Hepatocyte (in vitro differentiated cells): ENCODE measurements around the gene PXDN.

Source experiments
- CTCF ChIP-seq: fragments of 200-600 bp; sonication (generic); IDR thresholded peaks from 2 replicates; pipeline ENCODE4 v1.5.1; 2016; ENCODE audit warnings: antibody characterized with exemption, mild to moderate bottlenecking; ENCODE audit not compliant: poor library complexity
- EZH2phosphoT487 ChIP-seq: fragments of 200-600 bp; sonication (generic); IDR thresholded peaks from one replicate; pipeline ENCODE4 v1.6.1; 2018; ENCODE audit warnings: antibody characterized with exemption, mild to moderate bottlenecking, low read depth, moderate library complexity; ENCODE audit not compliant: unreplicated experiment, severe bottlenecking

- TF ChIP-seq CTCF (no peak), EZH2phosphoT487 (no peak)
Measured at GRCh38 chr2:1662606-1663180, 81.6 kb downstream of the PXDN start.
